Suprapubic skin (tissue), 3 donors: ENCODE data around the gene CHI3L1.

ENCODE experiments used
- CTCF ChIP-seq, 2 donors: fragments of 200-600 bp in 1 of 2; fragments of 450-650 bp in 1 of 2; sonication (generic) in 1 of 2; IDR thresholded peaks; one replicate each; pipeline ENCODE4 v1.5.1; 2016 to 2019; ENCODE audit warnings: antibody characterized with exemption in 2 of 2, mild to moderate bottlenecking in 1 of 2, moderate library complexity in 1 of 2
- EP300 ChIP-seq: sonication (generic); formaldehyde crosslinking; IDR thresholded peaks from one replicate; pipeline ENCODE4 v1.6.1; 2017; ENCODE audit warnings: antibody characterized with exemption

- TF ChIP-seq EP300 (no peak), CTCF (IDR thresholded peaks at IDR 0.05) (no peak)
Measured at GRCh38 chr1:203152158-203153034, 34.1 kb downstream of the CHI3L1 start.
